ENCODE data around the gene GPR75.

GPR75 gene

GRCh38 chr2:53859206-53860181 lies at the start of gene GPR75:
Gene GPR75, minus strand, starts transcription at chr2:53859967. Its CDS starts 5,211 bp downstream, at chr2:53854756.
- DNase-seq (ENCODE audit: low read depth), result no peak

GRCh38 chr2:53907582-53907981 lies 47.8 kb upstream of the GPR75 start:
- DNase-seq (ENCODE audit: low read depth), result no peak

- DNase-seq (ENCODE audit: low read depth), result no peak
Observed at GRCh38 chr2:53905396-53905795, 45.6 kb upstream of the GPR75 start.

GRCh38 chr2:53903011-53903410 lies 43.2 kb upstream of the GPR75 start:
- no peak for DNase-seq (ENCODE audit: low read depth)

GRCh38 chr2:53901192-53901591 lies 41.4 kb upstream of the GPR75 start:
- DNase-seq (ENCODE audit: low read depth), result no peak

GRCh38 chr2:53896864-53897263 lies 37.1 kb upstream of the GPR75 start:
- DNase-seq (ENCODE audit: low read depth), result peak; percentile 64

- DNase-seq (ENCODE audit: low read depth), result no peak
Observed at GRCh38 chr2:53886406-53887280, 26.9 kb upstream of the GPR75 start.

- no peak for DNase-seq (ENCODE audit: low read depth)
Observed at GRCh38 chr2:53884883-53885282, 25.1 kb upstream of the GPR75 start.

- no peak for DNase-seq (ENCODE audit: low read depth)
Observed at GRCh38 chr2:53881986-53882385, 22.2 kb upstream of the GPR75 start.

GRCh38 chr2:53881360-53881759 lies 21.6 kb upstream of the GPR75 start:
- no peak for DNase-seq (ENCODE audit: low read depth)

GRCh38 chr2:53880756-53881155 lies 21.0 kb upstream of the GPR75 start:
- peak; percentile 23 for DNase-seq (ENCODE audit: low read depth)

GRCh38 chr2:53877556-53877955 lies 17.8 kb upstream of the GPR75 start:
- DNase-seq (ENCODE audit: low read depth), result no peak

- DNase-seq (ENCODE audit: low read depth), result no peak
Observed at GRCh38 chr2:53877112-53877511, 17.3 kb upstream of the GPR75 start.

- no peak for DNase-seq (ENCODE audit: low read depth)
Observed at GRCh38 chr2:53874401-53874950, 14.7 kb upstream of the GPR75 start.

GRCh38 chr2:53867773-53868172 lies 8.0 kb upstream of the GPR75 start:
- no peak for DNase-seq (ENCODE audit: low read depth)

GRCh38 chr2:53867169-53867568 lies 7.4 kb upstream of the GPR75 start:
- DNase-seq (ENCODE audit: low read depth), result no peak

- no peak for DNase-seq (ENCODE audit: low read depth)
Observed at GRCh38 chr2:53865962-53866361, 6.2 kb upstream of the GPR75 start.

GRCh38 chr2:53865264-53865663 lies 5.5 kb upstream of the GPR75 start:
- DNase-seq (ENCODE audit: low read depth), result no peak

GRCh38 chr2:53863538-53864227 lies 3.9 kb upstream of the GPR75 start:
- DNase-seq (ENCODE audit: low read depth), result no peak

- no peak for DNase-seq (ENCODE audit: low read depth)
Observed at GRCh38 chr2:53861824-53862223, 2.1 kb upstream of the GPR75 start.

- DNase-seq (ENCODE audit: low read depth), result no peak
Observed at GRCh38 chr2:53856272-53856671, 3.5 kb downstream of the GPR75 start.

GRCh38 chr2:53854678-53855077 lies 5.1 kb downstream of the GPR75 start:
- DNase-seq (ENCODE audit: low read depth), result no peak
